Transverse colon (tissue), 4 donors: Measurements from ENCODE around the gene KRTAP5-5.

Experiments used
- CTCF ChIP-seq, 5 experiments: fragments of 200-600 bp in 3 of 5; fragments of 450-650 bp in 2 of 5; sonication (generic) in 3 of 5; IDR thresholded peaks; 1 replicate in 2 of 5; 2 replicates in 3 of 5; pipeline ENCODE4 v1.5.1; 2016 to 2017; ENCODE audit warnings: antibody characterized with exemption in 5 of 5, inconsistent platforms in 3 of 5, mild to moderate bottlenecking in 2 of 5, moderate library complexity in 1 of 5
- EP300 ChIP-seq: sonication (generic); formaldehyde crosslinking; IDR thresholded peaks from one replicate; pipeline ENCODE4 v1.6.1; 2017; ENCODE audit warnings: antibody characterized with exemption, low read depth
- POLR2A ChIP-seq: fragments of 450-650 bp; IDR thresholded peaks from one replicate; pipeline ENCODE4 v1.6.1; 2016; ENCODE audit warnings: antibody characterized with exemption, mild to moderate bottlenecking, moderate library complexity
- POLR2AphosphoS5 ChIP-seq, 3 donors: sonication (generic); formaldehyde crosslinking; IDR thresholded peaks; one replicate each; pipeline ENCODE4 v1.6.1; 2016; ENCODE audit warnings: antibody characterized with exemption in 3 of 3

DNA sequence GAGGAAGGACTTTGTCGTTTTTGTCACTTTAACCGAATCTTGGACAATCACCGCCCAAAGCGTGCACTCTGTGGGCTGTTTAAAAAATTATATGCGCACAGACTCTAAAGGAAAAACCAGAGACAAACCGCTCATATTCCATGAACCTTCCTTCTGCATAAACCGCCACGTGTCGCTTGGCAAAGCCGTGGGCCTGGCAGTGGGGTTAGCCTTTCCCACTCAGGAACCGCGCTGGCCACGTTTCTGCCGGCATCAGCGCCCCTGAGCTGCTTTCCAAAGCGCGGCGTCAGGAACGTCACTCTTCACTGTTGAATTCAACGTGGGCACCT is 22.8 kb downstream of the KRTAP5-5 start:
- no peak for TF ChIP-seq POLR2A
- TF ChIP-seq CTCF (IDR thresholded peaks at IDR 0.05), result no peak
- no peak for TF ChIP-seq EP300
- TF ChIP-seq POLR2AphosphoS5 (IDR thresholded peaks at IDR 0.05), result no peak
